HG03571 (cell line): Measurements from ENCODE around the gene DHRS7C.

Experiments
- ATAC-seq: cut with Tn5 transposase; IDR thresholded peaks from one replicate; pipeline ENCODE4 v1.9.1; 2021; ENCODE audit not compliant: unreplicated experiment

The DHRS7C gene

GRCh38 chr17:9790889-9791876, at the start of gene DHRS7C:
Gene DHRS7C (minus strand): TSS chr17:9791592. CDS start chr17:9791284, 308 bp downstream.
- no peak for ATAC-seq

GRCh38 chr17:9839433-9839832, 48.0 kb upstream of the DHRS7C start:
- ATAC-seq, result no peak

- no peak for ATAC-seq
These were observed 46.4 kb upstream of the DHRS7C start for GRCh38 chr17:9837551-9838471.

- ATAC-seq, result no peak
These were observed 42.5 kb upstream of the DHRS7C start for GRCh38 chr17:9833922-9834321.

- ATAC-seq, result no peak
These were observed 39.3 kb upstream of the DHRS7C start for GRCh38 chr17:9830711-9831110.

GRCh38 chr17:9829343-9829742, 38.0 kb upstream of the DHRS7C start:
- ATAC-seq, result no peak

- no peak for ATAC-seq
These were observed 37.2 kb upstream of the DHRS7C start for GRCh38 chr17:9828296-9829295.

- no peak for ATAC-seq
These were observed 34.3 kb upstream of the DHRS7C start, which contains the start of gene GLP2R for GRCh38 chr17:9825641-9826150. Gene GLP2R (plus strand): TSS chr17:9825924. CDS start chr17:9826064, 140 bp downstream.

- ATAC-seq, result no peak
These were observed 33.5 kb upstream of the DHRS7C start for GRCh38 chr17:9824797-9825338.

GRCh38 chr17:9824094-9824493, 32.7 kb upstream of the DHRS7C start:
- ATAC-seq, result no peak

- ATAC-seq, result no peak
These were observed 30.5 kb upstream of the DHRS7C start, which contains the start of gene GSG1L2 for GRCh38 chr17:9821921-9822320. Gene GSG1L2 (minus strand): TSS chr17:9822079. CDS start chr17:9822071, 8 bp downstream.

GRCh38 chr17:9820448-9820847, 29.1 kb upstream of the DHRS7C start:
- no peak for ATAC-seq

- ATAC-seq, result no peak
These were observed 27.4 kb upstream of the DHRS7C start for GRCh38 chr17:9818760-9819159.

- ATAC-seq, result no peak
These were observed 25.7 kb upstream of the DHRS7C start for GRCh38 chr17:9817086-9817485.

GRCh38 chr17:9816472-9816871, 25.1 kb upstream of the DHRS7C start:
- no peak for ATAC-seq

GRCh38 chr17:9814337-9814945, 23.0 kb upstream of the DHRS7C start:
- ATAC-seq, result no peak

- no peak for ATAC-seq
These were observed 21.8 kb upstream of the DHRS7C start for GRCh38 chr17:9813166-9813565.

GRCh38 chr17:9811537-9811936, 20.1 kb upstream of the DHRS7C start:
- ATAC-seq, result no peak

- no peak for ATAC-seq
These were observed 19.7 kb upstream of the DHRS7C start for GRCh38 chr17:9811086-9811485.
